ENCODE data around the gene ULBP1.
"Not testable (repeated sequence)": the region's sequence is repeated elsewhere in the genome, so short reads cannot be mapped to it uniquely, and the experiment has no call there.

ULBP1 gene

GRCh38 chr6:149963462-149964307 is at the start of gene ULBP1:
Gene ULBP1, plus strand, starts transcription at chr6:149963943. Its CDS starts 107 bp downstream, at chr6:149964050.
- DNase-seq, result peak; percentile 96

- DNase-seq, result no peak
Observed at GRCh38 chr6:149915970-149916865, 47.5 kb upstream of the ULBP1 start.

- no peak for DNase-seq
Observed at GRCh38 chr6:149917679-149918078, 46.1 kb upstream of the ULBP1 start.

- DNase-seq, result no peak
Observed at GRCh38 chr6:149918151-149918905, 45.4 kb upstream of the ULBP1 start.

- DNase-seq, result not testable (repeated sequence)
Observed at GRCh38 chr6:149919126-149919833, 44.5 kb upstream of the ULBP1 start.

GRCh38 chr6:149919834-149920225 is 43.9 kb upstream of the ULBP1 start:
- DNase-seq, result no peak

GRCh38 chr6:149921361-149921760 is 42.4 kb upstream of the ULBP1 start:
- no peak for DNase-seq

GRCh38 chr6:149922091-149922490 is 41.7 kb upstream of the ULBP1 start:
- DNase-seq, result not testable (repeated sequence)

- peak; percentile 96 for DNase-seq
Observed at GRCh38 chr6:149922642-149923326, 41.0 kb upstream of the ULBP1 start, which contains the start of gene RAET1G. Gene RAET1G, minus strand, starts transcription at chr6:149923121. Its CDS starts 111 bp downstream, at chr6:149923010.

- DNase-seq, result no peak
Observed at GRCh38 chr6:149923327-149923986, 40.3 kb upstream of the ULBP1 start.

- no peak for DNase-seq
Observed at GRCh38 chr6:149924206-149924932, 39.4 kb upstream of the ULBP1 start.

- no peak for DNase-seq
Observed at GRCh38 chr6:149924933-149925252, 38.9 kb upstream of the ULBP1 start.

- no peak for DNase-seq
Observed at GRCh38 chr6:149925253-149925973, 38.3 kb upstream of the ULBP1 start.

GRCh38 chr6:149925974-149926777 is 37.6 kb upstream of the ULBP1 start:
- DNase-seq, result peak; percentile 81

- DNase-seq, result not testable (repeated sequence)
Observed at GRCh38 chr6:149927025-149927424, 36.7 kb upstream of the ULBP1 start.

GRCh38 chr6:149929422-149929821 is 34.3 kb upstream of the ULBP1 start:
- no peak for DNase-seq

- DNase-seq, result no peak
Observed at GRCh38 chr6:149931501-149931900, 32.2 kb upstream of the ULBP1 start.

- DNase-seq, result no peak
Observed at GRCh38 chr6:149933036-149933435, 30.7 kb upstream of the ULBP1 start.

GRCh38 chr6:149933461-149933860 is 30.3 kb upstream of the ULBP1 start:
- DNase-seq, result no peak

Measured in fibroblast of skin of right biceps (primary cell).